ENCODE results near the gene PTGR2.
"Not testable (repeated sequence)": the region's sequence is repeated elsewhere in the genome, so short reads cannot be mapped to it uniquely, and the experiment has no call there.

Gene PTGR2

DNA sequence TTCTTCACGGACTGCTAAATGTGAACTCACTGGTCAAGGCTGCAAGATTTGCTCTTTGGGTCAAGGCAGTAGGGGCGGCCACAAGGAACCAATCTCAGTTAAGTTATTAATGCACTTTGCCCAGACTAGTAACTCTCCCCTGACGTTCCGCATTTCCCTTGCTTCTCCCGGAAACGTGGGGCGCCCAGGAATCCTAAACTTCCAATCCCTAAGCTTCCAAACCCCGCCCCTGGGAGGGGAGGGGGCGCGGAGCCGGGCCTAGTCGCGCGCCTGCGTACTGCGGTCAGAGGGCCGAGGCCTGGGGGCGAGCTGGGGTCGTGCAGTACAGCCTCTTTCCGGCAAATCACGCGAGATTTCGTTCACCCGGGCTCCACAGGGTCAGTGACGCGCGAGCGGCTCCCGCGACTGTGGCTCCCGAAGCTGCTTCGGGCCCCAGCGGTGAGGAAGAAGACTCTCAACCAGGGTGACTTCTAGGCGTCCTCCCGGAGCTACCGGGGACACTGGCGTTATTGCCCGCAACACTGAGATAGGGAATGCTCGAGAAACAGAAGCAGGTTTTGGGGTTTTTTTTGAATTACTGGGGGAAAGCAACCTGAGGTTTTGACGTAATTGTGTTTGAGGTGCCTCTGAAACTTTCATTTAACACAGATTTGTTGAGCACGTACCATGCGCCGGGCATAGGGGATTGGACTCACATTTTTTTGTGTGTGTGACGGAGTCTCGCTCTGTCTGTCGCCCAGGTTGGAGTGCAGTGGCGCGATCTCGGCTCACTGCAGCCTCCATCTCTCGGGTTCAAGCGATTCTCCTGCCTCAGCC, at the start of gene PTGR2:
PTGR2 (plus strand) TSS at position 265 of the 816 bp plus-strand sequence. CDS start 7,032 bp downstream, outside the sequence.
- no peak for FAIRE-seq

DNA sequence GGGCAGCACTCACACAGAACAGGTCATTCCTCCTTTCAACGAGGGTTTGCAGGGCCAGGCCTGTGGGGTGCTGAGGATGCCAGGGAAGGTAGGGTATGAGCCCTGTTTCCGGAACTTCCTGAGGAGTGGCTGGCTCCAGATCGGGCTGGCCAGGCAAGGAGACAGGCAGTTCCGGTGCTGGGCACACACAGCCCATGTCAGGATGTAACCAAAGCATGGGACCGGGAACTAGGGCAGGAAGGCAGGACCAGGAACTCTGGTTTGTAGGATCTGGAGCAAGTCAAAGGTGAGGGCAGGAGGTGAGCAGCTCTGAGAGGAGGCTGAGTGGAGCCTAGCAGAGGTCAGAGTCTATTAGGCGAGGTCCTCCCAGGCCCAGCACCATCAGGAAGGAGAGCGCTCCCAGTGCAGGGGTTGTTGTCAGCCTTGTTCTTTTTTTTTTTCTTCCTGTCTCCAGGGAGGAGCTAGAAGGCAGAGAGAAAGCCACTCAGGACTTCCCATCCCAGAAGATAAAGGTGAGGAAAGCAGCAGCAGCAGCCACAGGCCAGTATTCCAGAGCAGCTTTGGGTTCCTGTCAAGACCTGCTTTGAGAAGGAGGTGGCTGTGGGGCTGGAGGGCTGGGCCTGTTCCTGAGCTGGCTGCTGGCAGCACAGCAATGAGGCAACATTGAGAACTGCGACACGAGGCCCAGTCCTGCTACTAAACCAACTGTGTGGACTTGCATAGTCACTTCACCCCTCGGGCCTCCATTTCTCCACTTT, 49.0 kb upstream of the PTGR2 start:
- no peak for FAIRE-seq

DNA sequence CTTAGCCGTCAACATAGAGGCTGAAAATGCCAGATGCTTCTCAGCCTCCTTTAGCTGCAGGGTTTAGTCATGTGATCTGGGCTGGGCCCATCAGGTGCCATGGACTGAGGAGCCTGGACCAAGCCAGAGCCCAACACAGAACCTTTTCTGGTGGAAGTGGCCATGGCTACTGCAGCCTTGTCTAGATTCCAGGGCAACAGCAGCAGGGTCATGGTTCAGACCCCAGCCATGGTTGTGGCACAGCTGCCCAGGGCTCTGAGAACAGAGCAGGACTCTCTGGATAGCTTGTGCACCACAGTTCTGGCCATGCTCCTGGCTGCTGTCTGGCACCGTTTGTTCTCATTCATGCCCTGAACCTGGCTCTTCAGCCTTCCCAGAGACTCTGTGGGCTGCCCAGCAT, 47.0 kb upstream of the PTGR2 start:
- FAIRE-seq: no peak

DNA sequence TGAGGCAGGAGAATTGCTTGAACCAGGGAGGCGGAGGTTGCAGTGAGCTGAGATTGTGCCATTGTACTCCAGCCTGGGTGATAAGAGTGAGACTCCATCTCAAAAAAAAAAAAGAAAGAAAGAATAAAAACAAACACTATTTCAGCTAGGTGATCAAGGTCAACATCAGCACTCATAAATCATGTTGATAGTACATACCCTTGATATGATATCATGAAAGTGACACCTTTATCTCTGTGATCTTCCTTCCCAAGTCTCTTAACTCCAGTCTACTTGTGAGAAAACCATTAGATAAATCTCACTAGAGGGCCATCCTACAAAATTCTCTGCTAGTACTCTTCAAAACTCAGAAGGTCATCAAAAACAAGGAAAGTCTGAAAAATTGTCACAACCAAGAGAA, 44.2 kb upstream of the PTGR2 start:
- FAIRE-seq: no peak

DNA sequence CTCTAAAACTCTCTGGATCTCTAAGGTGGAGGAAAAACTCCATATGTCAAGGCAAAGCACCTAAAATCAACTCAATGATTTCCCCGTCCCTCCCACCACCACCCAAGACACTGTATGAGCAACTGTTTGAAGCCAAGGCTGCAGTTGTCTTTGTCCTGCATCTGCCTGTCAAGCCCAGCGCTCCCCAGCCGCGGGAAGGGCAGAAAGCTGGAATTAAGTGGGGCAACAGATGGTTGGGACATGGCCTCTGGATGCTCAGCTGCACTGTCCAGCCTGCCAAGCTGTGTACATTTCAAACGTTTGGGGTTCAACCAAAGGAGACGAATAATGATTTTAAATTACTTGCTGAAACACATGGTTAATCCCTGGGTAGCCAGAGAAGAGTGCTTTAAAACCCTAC, 42.2 kb upstream of the PTGR2 start:
- FAIRE-seq: no peak

DNA sequence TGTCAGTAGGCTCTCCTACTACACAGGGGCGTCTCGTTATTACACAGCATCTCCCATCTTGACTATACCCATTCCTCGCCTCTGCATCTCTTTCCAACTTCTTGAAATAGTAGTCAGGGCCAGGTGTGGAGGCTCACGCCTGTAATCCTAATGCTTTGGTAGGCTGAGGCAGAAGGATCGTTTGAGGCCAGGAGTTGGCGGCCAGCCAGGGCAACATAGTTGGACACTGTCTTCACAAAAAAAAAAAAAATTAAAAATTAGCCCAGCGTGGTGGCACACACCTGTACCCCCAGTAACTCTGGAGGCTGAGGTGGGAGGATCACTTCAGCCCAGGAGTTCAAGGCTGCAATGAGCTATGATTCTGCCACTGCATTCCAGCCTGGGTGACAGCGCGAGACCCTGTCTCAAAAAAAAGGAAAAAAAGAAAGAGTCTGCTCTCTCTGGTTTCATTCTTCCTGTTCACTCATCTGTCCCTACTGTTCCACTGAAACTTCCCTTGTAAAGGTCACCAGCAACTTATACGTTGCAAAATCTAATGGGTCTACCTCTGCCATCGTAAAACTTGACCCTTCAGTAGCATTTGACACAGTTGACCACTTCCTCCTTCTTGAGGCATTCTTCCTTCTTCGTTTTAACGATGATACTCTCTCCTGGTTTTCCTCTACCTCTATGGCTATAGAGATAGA, 41.0 kb upstream of the PTGR2 start:
- no peak for FAIRE-seq

DNA sequence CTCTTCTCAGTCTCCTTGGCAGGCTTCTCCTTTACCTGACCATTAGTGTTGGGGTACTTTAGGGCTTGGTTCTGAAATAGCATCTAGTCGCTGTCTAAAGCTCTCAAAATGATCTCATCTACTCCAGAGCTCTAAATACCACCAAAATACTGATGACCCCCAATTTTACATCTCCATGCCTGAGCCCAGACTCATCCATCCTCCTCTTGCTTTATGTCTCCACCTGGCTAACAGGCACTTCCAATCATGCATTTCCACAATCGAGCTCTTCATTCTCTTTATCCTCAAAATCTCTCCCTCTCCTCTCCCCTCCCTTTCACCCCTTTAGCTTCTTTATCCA, 40.5 kb upstream of the PTGR2 start:
- no peak for FAIRE-seq

DNA sequence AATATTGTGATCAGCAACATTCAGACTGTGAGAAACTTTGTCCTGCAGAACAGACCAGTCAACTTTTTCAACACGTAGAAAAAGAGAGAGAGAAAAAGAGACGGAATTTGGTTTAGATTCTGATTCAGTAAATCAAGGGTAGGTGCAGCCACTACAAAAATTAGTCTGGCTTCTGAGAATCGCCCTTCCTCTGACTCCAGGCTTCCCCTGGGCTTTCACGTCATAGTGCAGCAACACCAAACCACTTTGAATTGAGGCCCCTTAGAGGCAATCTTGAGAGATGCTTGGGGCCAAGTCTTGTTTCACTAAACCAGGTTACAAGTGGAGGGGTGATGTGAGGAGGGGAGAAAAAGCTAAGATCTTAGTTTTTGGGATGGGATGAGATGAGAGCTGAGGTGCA, 37.5 kb upstream of the PTGR2 start:
- no peak for FAIRE-seq

DNA sequence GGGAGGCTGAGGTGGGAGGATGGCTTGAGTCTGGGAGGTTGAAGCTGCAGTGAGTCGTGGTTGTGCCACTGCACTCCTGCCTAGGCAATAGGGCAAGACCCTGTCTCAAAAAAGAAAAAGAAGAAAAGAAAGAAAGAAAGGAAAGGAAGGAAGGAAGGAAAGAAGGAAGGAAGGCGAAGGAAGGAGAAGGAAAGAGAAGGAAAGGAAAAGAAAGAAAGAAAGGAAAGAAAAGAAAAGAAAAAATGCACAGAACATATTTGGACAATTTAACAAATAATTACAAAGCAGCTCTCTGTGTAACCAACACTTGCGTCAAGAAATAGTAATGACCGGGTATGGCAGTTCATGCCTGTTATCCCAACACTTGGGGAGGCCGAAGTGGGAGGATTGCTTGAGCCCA, 35.8 kb upstream of the PTGR2 start:
- no peak for FAIRE-seq

DNA sequence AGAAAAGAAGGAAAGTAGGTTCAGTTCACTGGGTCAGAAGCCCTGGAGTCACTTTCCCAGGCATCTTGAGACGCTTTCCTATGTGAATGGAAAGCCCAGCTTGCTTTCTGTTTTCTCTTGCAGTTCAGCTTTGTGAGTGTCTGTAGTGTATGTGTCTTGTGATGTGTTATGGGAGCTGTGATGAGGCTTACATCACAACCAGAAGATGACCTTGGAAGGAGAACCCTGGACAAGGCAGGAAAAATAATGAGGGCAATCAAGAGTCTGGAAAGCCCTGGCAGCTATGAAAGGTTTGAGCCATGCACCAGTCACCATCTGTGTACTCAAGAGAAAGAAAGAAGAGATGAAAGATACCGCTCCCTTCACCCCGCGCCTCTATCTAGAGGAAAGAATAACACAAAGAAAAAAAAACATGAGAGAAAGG, 35.2 kb upstream of the PTGR2 start:
- FAIRE-seq: no peak

DNA sequence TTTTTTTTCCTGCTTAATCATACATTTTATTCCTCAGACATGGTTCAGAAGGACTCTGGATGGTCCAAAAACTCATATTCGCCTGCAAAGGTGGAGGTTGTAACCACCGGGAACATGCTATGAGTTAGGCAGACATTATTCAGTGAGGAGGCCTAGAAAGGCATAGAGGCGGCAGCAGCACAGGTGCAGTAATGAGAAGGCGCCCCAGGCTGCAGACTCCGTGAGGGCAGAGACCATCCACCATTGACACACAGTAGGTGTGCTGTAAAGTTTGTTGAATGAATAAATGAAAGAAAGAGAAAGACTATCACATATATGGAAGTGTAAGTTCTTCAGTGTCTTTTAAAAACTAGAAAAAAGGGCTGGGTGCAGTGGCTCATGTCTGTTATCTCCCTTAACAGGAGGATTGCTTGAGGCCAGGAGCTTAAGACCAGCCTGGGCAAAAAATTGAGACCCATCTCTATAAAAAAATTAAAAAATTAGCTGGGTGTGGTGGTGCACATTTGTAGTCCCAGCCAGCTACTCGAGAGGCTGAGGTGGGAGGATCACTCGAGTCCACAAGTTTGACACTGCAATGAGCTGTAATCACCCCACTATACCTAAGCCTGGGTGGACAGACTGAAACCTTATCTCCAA, 34.5 kb upstream of the PTGR2 start:
- no peak for FAIRE-seq

DNA sequence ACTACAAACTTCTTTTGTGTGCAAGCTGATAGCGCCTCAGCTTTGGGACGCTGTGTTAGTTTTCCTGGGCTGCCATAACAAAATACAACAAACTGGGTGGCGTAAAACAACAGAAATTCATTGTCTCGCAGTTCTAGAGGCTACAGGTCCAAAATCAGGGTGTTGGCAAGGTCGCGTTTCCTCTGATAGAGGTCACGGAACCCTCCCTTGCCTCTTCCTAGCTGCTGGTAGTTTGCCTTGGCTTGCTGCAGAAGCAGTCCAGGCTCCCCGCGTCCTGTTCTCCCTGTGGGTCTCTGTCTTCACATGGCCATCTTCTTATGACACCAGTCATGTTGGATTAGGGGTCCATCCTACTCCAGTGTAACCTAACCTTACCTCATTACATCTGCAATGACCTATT, 32.8 kb upstream of the PTGR2 start:
- no peak for FAIRE-seq

DNA sequence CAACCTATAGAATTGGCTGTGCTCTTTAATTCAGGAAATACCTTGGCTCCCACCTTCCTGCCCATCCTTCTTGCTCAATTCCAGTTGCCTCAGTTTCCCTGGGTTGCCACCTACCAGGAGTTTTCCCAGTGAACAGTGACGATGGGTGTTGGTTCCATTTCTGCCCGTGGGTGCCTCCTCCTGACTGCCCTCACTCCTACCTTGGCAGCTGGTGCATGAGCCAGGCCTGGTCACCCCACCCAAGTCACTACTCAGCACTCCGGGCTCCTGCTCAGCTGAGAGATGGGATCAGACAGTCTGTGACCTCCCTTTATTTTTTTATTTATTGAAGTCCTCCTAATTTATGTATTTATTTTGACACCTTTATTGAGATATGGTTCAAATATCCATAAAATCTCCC, 31.0 kb upstream of the PTGR2 start:
- no peak for FAIRE-seq

DNA sequence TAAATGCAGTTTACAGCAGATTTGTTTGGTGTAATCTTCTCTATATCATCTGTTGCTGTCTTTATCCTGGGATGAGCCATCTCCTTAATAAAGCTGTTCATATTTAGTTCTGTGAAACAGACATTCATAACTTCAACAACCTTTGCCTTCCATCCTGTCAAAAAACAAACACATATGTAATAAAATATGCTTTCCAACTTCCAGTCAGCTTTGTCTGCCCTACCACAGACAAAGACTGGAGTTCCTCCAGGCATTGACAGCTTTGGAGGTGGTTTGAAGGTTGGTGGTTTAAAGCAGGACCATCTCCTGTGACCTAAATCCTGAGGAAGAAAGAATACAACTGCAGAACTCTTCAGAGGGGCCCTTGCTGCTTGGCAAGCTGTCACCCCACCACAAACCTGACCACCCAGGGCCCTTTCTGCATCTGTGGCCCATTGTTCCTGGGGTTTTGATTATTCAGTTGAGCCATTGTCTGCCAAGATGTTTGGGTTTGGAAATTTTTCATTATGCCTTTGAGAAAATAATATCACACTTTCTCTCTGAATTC, 28.2 kb upstream of the PTGR2 start:
- no peak for FAIRE-seq

DNA sequence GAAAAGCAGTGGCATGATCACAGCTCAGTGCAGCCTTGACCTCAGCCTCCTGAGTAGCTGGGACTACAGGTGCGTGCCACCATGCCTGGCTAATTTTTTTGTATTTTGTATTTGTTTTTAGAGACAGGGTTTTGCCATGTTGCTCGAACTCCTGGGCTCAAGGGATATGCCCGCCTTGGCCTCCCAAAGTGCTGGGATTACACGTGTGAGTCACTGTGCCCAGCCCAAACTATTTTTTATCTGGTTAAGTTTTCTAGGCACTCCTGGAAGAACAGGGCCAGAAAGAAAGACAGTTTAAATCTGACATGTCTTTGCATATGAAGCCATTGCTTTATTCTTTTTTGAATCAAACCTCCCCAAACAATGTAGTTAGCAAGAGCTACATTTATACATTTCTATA, 27.5 kb upstream of the PTGR2 start:
- FAIRE-seq: no peak

DNA sequence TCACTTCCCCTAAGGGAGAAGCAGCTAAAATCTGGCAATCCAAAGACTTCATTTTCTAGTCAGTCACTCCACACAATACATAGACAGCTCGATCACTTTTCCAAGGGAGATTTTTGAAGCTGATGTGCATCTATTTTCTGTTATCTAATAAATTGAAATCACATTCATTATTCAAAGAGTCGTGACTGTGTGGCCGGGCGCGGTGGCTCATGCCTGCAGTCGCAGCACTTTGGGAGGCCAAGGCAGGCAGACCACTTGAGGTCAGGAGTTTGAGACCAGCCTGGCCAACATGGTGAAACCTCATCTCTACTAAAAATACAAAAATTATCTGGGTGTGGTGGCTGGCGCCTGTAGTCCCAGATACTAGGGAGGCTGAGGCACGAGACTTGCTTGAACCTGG, 27.1 kb upstream of the PTGR2 start:
- no peak for FAIRE-seq

DNA sequence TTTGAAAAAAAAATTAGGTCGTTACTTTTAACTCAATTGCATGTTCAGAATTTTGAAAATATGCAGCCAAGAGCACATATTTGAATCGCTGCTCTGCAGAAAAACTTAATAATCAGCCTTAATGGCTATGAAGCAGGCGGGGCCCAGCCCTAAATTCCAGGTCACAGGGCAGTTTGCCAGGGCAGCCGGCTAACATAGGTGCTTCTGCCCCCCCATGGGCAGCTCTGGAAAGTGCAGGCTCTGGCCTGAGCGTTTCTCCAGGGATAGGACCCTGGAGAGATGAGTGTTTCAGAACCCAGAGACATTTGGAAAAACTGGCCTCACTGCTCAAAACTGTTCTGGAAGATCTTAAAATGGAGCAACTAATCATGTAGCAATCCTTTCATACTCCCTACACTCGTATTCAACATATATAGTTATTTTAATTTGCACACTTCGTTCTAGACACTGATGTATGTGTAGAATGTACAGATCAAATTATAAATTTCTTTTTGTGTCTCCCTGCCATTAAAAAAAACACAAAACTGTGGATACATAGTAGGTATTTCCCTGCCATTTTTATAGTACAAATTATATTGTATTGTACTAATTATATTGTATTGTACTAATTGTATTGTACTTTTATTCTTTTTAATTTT, 26.0 kb upstream of the PTGR2 start:
- peak; percentile 9 for FAIRE-seq

DNA sequence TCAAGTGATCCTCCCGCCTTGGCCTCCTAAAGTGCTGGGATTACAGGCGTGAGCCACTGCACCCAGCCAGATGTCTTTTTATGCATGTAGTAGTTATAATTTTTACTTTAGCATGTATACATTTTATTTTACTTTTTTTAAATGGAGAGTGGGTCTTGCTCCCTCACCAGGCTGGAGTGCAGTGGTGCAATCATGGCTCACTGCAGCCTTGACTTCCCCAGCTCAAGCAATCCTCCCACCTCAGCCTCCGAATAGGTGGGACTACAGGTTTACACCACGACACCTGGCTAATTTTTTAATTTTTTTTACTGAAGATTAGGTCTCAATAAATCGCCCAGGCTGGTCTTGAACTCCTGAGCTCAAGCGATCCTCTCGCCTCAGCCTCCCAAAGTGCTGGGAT, 24.4 kb upstream of the PTGR2 start:
- not testable (repeated sequence) for FAIRE-seq

DNA sequence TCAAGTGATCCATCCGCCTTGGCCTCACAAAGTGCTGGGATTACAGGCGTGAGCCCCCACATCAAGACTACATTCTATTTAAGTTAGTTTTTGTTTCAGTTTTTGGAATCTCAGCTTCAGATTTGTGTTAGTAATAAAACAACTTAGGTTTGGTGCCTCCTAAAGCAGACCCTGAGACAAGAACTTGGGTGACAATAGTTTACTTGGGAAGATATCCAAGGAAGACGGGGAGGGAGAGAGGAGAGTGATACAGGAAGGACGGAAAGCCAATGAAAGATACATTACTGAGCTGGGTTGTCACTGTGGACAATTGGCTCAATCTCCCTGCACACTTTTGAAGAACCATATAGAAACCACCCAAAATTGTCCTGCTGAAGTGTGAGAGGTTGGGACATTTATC, 22.6 kb upstream of the PTGR2 start:
- no peak for FAIRE-seq

DNA sequence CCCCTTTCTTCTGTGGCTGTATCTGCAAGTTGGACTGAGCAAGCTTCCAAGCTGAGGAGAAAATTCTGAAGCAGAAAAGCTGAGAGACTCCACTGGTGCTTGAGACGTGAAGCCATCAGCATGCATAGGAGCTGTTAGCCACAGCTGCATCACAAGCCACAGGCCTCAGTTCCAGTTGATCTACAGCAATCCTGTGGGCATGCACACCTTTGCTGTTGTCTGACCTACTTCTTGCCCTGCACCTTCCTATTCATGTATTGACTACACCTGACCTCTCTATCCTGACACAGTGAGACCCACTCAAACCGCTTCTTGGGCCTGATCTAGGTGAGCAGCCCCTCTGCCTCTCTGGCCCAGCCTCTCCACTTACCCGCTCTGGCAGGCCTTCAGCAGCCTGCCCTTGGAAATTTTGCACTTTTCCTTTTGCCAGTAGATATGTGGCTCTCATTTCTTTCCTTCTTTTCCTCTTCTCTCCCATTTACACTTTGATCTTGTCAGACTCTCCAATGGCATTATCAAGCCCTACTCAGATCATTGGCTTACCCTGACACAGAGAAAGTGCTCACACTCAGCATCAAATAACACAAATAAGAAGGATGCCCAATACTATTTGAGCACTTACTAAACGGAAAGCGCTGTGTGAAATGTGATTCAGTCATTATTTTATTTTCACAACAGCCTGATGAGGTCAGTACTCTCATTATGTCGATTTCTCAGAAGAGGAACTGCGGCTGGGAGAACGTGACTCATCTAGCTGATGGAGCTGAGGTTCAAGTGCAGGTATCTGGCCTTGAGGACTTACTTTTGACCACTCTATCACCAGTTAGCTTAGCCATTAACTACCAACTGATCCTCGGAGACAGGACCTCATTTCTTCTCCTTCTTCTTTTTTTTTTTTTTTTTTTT, 21.9 kb upstream of the PTGR2 start:
- FAIRE-seq: no peak

DNA sequence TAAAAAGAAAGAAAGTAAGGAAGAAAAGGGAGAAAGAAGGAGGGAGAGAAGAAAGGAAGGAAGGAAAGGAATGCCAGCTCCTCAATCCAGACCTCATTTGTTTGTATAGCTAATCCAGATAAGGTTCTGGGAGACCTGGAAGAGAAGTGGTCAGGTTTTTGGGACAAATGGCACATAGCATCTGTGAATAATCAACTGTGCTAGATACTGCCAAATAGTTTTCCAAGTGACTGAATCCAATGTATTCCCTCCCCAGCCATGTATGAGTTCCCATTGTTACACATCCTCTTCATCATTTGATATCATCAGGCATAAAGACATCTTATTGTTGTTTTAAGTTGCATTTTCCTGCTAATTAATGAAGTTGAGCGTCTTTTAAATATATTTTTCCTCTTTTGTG, 18.6 kb upstream of the PTGR2 start:
- no peak for FAIRE-seq

Data from islet of Langerhans (tissue), 1 donor.